GM19397 (cell line): ENCODE data around the gene ACVR1C.
A peak's percentile ranks its signal among the peaks of the same experiment; 100 is the strongest.

Experiments
- ATAC-seq: cut with Tn5 transposase; IDR thresholded peaks from one replicate; pipeline ENCODE4 v1.9.1; 2021; ENCODE audit warnings: mild to moderate bottlenecking, moderate library complexity; ENCODE audit not compliant: unreplicated experiment

Gene ACVR1C

GRCh38 chr2:157628477-157629415 is at the start of gene ACVR1C:
ACVR1C (minus strand) TSS chr2:157628864; CDS start chr2:157628644, 220 bp downstream.
- ATAC-seq: peak; percentile 93

DNA sequence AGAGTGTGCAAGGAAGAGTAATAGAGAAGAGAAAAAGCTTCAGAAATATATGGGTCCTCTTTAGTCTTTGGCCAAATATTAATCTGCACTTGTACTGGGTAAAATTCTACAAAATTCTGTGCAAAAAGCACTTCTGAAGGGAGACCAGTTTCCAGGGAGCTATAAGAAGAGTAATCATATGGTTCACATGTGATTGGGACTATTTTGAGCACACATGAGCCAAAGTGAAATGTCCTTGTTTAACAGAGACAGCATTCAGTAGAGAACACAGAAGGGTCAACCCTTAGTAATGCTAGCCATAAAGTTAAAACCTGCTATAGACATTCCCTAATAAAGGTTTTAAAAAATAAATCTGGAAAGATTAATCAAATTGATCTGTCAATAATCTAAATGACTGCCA is 49.3 kb upstream of the ACVR1C start:
- ATAC-seq: no peak

GRCh38 chr2:157672129-157672528 is 43.5 kb upstream of the ACVR1C start:
- no peak for ATAC-seq

DNA sequence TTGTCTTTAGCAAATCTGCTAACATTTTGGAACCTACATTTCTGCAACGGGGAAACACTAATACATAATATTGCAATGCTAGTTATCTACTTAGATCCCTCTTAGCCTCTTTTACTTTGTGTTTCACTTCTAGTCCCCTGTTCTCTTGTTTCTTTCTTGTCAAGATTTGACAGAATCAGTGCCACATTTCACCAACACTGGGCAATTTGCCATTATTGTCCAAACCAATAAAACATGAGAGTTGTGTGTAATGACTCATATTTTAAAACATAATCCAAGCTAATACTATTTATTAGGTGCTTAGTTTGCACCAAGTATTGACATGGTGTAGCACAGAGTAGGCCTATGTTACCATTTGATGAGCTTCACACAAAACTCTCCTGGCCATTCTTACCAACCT is 33.7 kb upstream of the ACVR1C start:
- ATAC-seq: no peak

- ATAC-seq: no peak
Observed at GRCh38 chr2:157661776-157662175, 33.1 kb upstream of the ACVR1C start.

GRCh38 chr2:157657858-157658257 is 29.2 kb upstream of the ACVR1C start:
- no peak for ATAC-seq

GRCh38 chr2:157657101-157657500 is 28.4 kb upstream of the ACVR1C start:
- no peak for ATAC-seq

- no peak for ATAC-seq
Observed at GRCh38 chr2:157644776-157645175, 16.1 kb upstream of the ACVR1C start.

GRCh38 chr2:157631861-157632260 is 3.2 kb upstream of the ACVR1C start:
- no peak for ATAC-seq

- peak; percentile 6 for ATAC-seq
Observed at GRCh38 chr2:157627594-157628476, 829 bp downstream of the ACVR1C start.

DNA sequence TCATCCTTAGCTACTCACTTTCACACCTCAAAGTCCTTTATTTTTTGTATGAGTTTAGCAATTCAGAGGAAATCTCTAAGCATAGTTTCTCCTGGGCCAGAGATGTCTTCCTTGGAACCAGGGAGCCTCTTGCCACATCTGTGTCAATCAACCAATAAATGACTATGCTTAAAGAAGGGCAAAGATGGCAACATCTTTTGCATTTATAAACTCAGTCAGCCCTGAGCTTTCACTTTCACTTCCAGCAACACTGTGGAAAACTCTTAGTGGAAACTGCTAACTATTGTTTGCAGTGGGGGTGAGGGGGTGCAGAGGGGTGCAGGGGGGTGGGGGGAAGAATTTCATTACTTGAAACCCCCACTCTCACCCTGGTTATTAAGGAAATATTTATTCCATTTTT is 3.4 kb downstream of the ACVR1C start:
- no peak for ATAC-seq

DNA sequence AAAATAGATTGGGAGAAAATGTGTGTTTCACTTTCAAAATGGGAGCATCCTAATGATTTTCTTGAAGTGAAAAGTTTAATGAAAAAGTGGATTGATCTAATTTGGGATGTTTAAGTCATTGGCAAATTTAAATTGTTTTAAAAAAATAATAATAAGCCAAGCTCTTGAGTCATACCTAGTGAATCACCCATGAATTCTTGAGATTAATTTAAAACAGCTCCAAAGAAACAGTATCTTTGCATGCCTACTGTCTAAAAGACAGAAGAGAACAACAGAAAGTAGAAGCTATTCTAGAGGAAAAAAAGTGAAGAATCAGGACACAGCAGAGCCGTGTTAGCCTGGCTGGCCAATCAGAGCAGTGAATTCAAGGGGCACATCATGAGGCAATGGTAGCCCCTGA is 7.7 kb downstream of the ACVR1C start:
- ATAC-seq: no peak

DNA sequence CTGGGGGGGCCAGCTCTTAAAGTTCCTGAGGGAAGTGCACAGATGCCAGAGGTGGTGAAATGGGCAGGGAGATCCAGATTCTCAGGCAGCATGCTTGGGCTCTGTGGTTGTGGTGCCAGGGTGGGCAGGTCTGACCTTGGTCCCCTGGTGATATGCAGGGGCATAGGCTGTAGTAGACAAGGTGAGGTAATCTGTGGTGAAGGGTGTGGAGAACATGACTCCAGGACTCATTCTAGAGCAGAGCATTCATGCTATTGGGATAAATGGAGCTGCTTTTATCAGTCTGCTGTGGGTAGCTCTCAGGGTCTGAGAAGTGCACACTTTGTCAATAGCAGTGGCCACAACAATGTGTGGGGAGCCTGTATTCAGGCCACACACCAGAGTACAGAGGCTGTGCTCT is 16.9 kb downstream of the ACVR1C start:
- no peak for ATAC-seq

GRCh38 chr2:157611110-157611509 is 17.6 kb downstream of the ACVR1C start:
- no peak for ATAC-seq

GRCh38 chr2:157606534-157606933 is 22.1 kb downstream of the ACVR1C start:
- ATAC-seq: no peak

DNA sequence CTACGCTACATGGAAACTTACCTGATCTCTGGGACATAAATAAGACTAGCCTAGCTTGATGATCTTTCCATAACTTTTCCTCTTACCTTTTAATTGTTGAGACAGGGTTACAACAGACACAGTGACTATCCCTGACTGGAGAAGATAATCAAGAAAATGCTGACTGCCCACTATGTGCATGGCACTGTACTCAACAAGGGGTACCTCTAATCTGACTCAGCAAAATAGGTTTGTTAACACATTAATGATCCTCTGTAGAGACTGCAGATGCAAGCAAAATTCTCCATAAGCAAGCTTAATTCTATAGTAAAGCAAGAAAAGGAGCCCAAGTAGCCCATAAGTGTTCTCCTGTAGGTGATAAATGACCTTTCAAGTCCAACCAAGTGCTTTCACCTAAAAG is 25.5 kb downstream of the ACVR1C start:
- no peak for ATAC-seq

DNA sequence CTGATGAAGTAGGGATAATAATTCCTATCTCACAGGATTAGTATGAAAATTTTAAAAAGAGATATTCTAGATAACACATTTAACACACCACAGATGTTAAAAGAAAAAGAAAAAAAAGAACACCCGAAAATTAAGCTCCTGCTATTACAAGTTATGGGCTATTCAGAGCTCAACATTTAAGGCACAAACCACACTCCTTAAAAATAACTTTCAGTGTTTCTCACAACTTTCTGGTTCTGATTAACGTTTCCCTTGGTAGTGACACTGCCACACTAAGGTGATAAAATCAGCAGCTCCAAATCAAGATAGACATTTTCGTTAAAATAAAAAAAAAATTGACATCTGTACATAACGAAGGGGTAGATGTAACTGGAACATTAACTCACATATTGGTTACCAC is 26.9 kb downstream of the ACVR1C start:
- no peak for ATAC-seq

DNA sequence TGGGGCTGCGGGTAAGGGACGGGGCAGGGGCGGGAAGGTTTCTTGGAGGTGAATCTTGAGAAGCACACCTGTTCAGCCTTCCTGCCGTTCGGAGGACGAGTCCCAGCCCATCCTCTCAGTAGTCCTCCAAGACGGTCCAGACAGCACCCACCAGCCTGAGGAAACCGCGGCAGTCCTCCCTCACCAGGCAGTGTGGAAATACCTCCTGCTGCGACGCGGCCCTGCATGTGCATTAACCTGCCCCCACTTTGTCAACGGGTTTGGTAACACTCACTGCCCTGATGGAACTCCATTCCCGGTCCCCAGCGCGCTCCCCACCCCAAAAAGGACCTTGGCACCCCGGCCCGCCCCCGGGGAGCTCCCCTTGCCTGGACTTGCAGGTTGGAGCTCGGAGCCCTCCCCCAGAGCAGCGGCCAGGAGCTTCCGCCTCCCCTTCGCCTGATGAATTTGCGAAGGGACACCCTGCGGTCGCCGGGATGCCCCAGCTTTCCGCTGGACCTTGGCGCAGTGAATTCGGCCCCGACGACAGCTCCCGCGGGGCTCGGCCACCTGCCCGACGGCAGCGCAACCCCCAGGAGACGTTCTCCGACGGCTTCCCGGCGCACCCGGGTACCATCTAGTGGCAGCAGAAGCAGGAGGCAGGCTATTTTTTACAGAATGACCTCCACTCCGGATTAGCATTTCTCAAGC is 31.5 kb downstream of the ACVR1C start:
- ATAC-seq: no peak

DNA sequence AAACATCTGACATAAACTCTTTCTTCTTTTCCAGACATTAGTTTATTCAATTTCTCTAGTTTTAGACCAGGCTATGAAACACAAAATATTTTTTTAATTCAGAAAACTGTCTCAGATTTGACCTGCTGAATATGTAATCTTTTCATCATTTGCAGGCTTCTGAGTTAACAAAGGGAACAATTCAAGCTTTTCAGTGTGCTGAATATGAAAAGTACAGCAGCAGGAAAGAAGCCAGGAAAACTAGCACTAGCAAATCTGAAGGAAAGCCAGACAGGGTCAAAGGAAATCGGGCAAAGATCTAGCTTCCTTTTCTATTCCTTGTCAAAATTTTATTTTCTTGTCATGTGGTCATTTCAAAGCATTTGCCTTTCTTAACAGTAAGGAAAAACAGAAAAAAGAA is 35.3 kb downstream of the ACVR1C start:
- no peak for ATAC-seq

- ATAC-seq: no peak
Observed at GRCh38 chr2:157592948-157593347, 35.7 kb downstream of the ACVR1C start.

GRCh38 chr2:157592374-157592773 is 36.3 kb downstream of the ACVR1C start:
- ATAC-seq: no peak
